ENCODE data around the gene B3GNT5. TPM values are rescaled to one million over a fixed set of nuclear protein-coding genes. Genes with fewer than 3 reads are reported as not detected.

Gene B3GNT5
- total RNA-seq, 1 donor from 2014 or later, result 20.4 TPM

- Histone ChIP-seq H3K27ac (peak overlapping the region; percentile 70), H3K27me3 (no peaks in the 10 kb centered on the region), H3K4me1 (peaks cover 27% of the 10 kb centered on the region), H3K36me3 (no peaks in the 10 kb centered on the region), H3K9me3 (no peaks in the 10 kb centered on the region), H3K4me3 (no peak overlapping the region)
- intact Hi-C loops (cut with DNase I), result no loop called here
- TF ChIP-seq, protein P1, sequence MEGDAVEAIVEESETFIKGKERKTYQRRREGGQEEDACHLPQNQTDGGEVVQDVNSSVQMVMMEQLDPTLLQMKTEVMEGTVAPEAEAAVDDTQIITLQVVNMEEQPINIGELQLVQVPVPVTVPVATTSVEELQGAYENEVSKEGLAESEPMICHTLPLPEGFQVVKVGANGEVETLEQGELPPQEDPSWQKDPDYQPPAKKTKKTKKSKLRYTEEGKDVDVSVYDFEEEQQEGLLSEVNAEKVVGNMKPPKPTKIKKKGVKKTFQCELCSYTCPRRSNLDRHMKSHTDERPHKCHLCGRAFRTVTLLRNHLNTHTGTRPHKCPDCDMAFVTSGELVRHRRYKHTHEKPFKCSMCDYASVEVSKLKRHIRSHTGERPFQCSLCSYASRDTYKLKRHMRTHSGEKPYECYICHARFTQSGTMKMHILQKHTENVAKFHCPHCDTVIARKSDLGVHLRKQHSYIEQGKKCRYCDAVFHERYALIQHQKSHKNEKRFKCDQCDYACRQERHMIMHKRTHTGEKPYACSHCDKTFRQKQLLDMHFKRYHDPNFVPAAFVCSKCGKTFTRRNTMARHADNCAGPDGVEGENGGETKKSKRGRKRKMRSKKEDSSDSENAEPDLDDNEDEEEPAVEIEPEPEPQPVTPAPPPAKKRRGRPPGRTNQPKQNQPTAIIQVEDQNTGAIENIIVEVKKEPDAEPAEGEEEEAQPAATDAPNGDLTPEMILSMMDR (IDR thresholded peaks at IDR 0.05), result no peak
- TF ChIP-seq POLR2A (IDR thresholded peaks at IDR 0.05) (no peak), POLR2AphosphoS5 (IDR thresholded peaks at IDR 0.05; ENCODE audit: insufficient read depth in 1 of 2, low read depth in 1 of 2) (peak; percentile 68 to 94)
- DNase-seq (ENCODE audit: extremely low spot score in 2 of 2), result peak in 1 of 2 donors; percentile 97
These were observed 32.9 kb downstream of the B3GNT5 start for GRCh38 chr3:183285828-183286457.

DNA sequence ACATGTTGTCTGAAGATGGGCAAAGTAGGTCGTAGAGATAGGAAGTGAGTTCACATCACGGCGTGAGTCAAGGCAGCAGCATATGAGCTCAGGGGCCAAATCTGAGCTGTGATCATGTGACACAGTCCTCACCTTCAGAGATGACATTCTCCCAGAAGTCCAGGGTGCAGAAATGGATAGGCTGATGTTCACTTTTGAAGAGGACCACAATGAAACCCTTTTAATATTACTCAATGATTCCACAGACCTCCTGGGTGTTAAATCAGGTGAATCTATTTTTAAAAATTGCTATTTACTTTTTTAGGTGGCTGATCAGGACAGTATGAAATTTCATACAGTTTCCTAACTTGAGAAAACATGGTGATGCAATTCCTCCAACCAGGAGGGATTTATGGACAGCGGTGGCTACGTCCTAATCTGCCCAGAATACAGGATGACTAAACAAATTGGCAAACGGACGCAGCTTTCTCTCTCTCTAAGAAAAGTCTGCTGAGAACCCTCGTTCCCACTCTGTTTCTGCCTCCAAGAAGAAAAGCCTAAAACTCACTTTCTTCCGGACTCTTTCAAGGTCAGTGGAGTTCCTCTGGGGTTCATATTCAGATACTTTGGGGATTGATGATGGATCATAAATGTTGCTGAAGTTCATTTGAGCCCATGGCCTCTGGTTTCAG, 34.4 kb downstream of the B3GNT5 start:
- Histone ChIP-seq H3K4me3 (no peak overlapping the region), H3K27me3 (no peaks in the 10 kb centered on the region), H3K36me3 (no peaks in the 10 kb centered on the region), H3K9me3 (no peaks in the 10 kb centered on the region), H3K27ac (peak overlapping the region; percentile 70), H3K4me1 (peaks cover 27% of the 10 kb centered on the region)
- DNase-seq (ENCODE audit: extremely low spot score in 2 of 2), result no peak
- intact Hi-C loops (cut with DNase I), result no loop called here
- TF ChIP-seq POLR2A (IDR thresholded peaks at IDR 0.05) (no peak), POLR2AphosphoS5 (IDR thresholded peaks at IDR 0.05; ENCODE audit: insufficient read depth in 1 of 2, low read depth in 1 of 2) (peak in 1 of 2 donors; percentile 75)
- TF ChIP-seq, protein P1 (IDR thresholded peaks at IDR 0.05), result no peak

- Histone ChIP-seq H3K4me1 (peaks cover 27% of the 10 kb centered on the region), H3K36me3 (no peaks in the 10 kb centered on the region), H3K9me3 (no peaks in the 10 kb centered on the region), H3K27ac (no peak overlapping the region), H3K4me3 (no peak overlapping the region), H3K27me3 (no peaks in the 10 kb centered on the region)
- DNase-seq (ENCODE audit: extremely low spot score in 2 of 2), result no peak
- TF ChIP-seq, protein P1 (IDR thresholded peaks at IDR 0.05), result no peak
- TF ChIP-seq POLR2A (IDR thresholded peaks at IDR 0.05) (no peak), POLR2AphosphoS5 (IDR thresholded peaks at IDR 0.05; ENCODE audit: insufficient read depth in 1 of 2, low read depth in 1 of 2) (no peak)
- intact Hi-C loops (cut with DNase I), result no loop called here
These were observed 35.1 kb downstream of the B3GNT5 start for GRCh38 chr3:183288117-183288516.

- Histone ChIP-seq H3K27ac (no peak overlapping the region), H3K9me3 (no peaks in the 10 kb centered on the region), H3K4me3 (no peak overlapping the region), H3K27me3 (no peaks in the 10 kb centered on the region), H3K4me1 (peaks cover 28% of the 10 kb centered on the region), H3K36me3 (no peaks in the 10 kb centered on the region)
- intact Hi-C loops (cut with DNase I), result no loop called here
- no peak for DNase-seq (ENCODE audit: extremely low spot score in 2 of 2)
- TF ChIP-seq POLR2A (IDR thresholded peaks at IDR 0.05), result no peak
- TF ChIP-seq, protein P1 (IDR thresholded peaks at IDR 0.05), result no peak
- TF ChIP-seq POLR2AphosphoS5 (IDR thresholded peaks at IDR 0.05; ENCODE audit: insufficient read depth in 1 of 2, low read depth in 1 of 2), result no peak
These were observed 37.2 kb downstream of the B3GNT5 start for GRCh38 chr3:183290216-183290615.

DNA sequence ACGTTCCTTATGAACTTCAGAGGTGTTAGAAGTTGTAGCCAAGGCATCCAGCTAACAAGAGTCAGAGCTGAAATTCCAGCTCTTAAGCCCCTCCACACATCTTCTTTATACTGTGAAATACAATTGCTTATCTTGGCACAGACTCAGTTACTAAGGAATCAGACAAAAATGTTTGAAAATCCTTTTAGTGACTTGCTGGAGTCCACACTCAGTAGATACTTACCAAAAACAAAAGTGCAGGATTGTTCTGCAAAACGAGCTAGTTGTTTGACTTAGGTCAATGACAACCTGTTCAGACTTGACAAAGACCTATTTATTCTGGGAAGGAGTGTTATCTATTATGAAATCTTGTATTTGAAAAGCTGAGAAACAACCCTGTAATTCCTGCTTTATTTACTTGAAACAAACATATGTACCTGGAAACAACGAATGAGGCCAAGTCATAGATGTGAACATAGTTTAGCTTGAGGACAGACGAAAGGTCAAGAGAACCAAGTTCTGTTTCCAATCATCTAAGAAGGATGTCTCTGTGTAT, 38.5 kb downstream of the B3GNT5 start:
- TF ChIP-seq POLR2AphosphoS5 (IDR thresholded peaks at IDR 0.05; ENCODE audit: insufficient read depth in 1 of 2, low read depth in 1 of 2), result no peak
- TF ChIP-seq, protein P1 (IDR thresholded peaks at IDR 0.05), result no peak
- no peak for TF ChIP-seq POLR2A (IDR thresholded peaks at IDR 0.05)
- no peak for DNase-seq (ENCODE audit: extremely low spot score in 2 of 2)

More for the DNA sequence above, 38.5 kb downstream of the B3GNT5 start:
- no peaks in the 10 kb centered on the region for H3K9me3 ChIP-seq
- intact Hi-C loops (cut with DNase I), result no loop called here
- H3K27ac ChIP-seq, result no peak overlapping the region
- no peak overlapping the region for H3K4me3 ChIP-seq
- no peaks in the 10 kb centered on the region for H3K36me3 ChIP-seq
- peaks cover 19% of the 10 kb centered on the region for H3K4me1 ChIP-seq
- no peaks in the 10 kb centered on the region for H3K27me3 ChIP-seq
